HS-5 (cell line): ENCODE results near the gene RAB8B.
A peak's percentile ranks its signal among the peaks of the same experiment; 100 is the strongest.

ENCODE experiments used
- DNase-seq: peaks from one replicate; pipeline ENCODE4 v3.0.0-alpha.2; 2012; ENCODE audit warnings: low read depth

The RAB8B gene

GRCh38 chr15:63238796-63239195 lies 49.4 kb downstream of the RAB8B start:
- peak; percentile 60 for DNase-seq

- no peak for DNase-seq
Measured at GRCh38 chr15:63240109-63240508, 50.7 kb downstream of the RAB8B start.

GRCh38 chr15:63241316-63241715 lies 51.9 kb downstream of the RAB8B start:
- no peak for DNase-seq

GRCh38 chr15:63243101-63243500 lies 53.7 kb downstream of the RAB8B start:
- DNase-seq, result no peak

- no peak for DNase-seq
Measured at GRCh38 chr15:63243776-63244175, 54.4 kb downstream of the RAB8B start.

- DNase-seq, result no peak
Measured at GRCh38 chr15:63244399-63244798, 55.0 kb downstream of the RAB8B start.

- DNase-seq, result no peak
Measured at GRCh38 chr15:63244976-63245645, 55.7 kb downstream of the RAB8B start.

- DNase-seq, result peak; percentile 78
Measured at GRCh38 chr15:63246691-63247469, 57.5 kb downstream of the RAB8B start.

- peak; percentile 99 for DNase-seq
Measured at GRCh38 chr15:63250312-63250965, 61.0 kb downstream of the RAB8B start.

GRCh38 chr15:63251701-63252100 lies 62.3 kb downstream of the RAB8B start:
- no peak for DNase-seq

GRCh38 chr15:63252292-63252691 lies 62.9 kb downstream of the RAB8B start:
- DNase-seq, result no peak

GRCh38 chr15:63254991-63255390 lies 65.6 kb downstream of the RAB8B start:
- DNase-seq, result no peak

GRCh38 chr15:63255489-63255990 lies 66.1 kb downstream of the RAB8B start:
- DNase-seq, result no peak

GRCh38 chr15:63256433-63257274 lies 67.2 kb downstream of the RAB8B start:
- no peak for DNase-seq

GRCh38 chr15:63258658-63259057 lies 69.3 kb downstream of the RAB8B start:
- DNase-seq, result no peak

GRCh38 chr15:63260791-63261190 lies 71.4 kb downstream of the RAB8B start:
- no peak for DNase-seq

- DNase-seq, result no peak
Measured at GRCh38 chr15:63261311-63261710, 71.9 kb downstream of the RAB8B start.

- DNase-seq, result no peak
Measured at GRCh38 chr15:63263519-63263918, 74.1 kb downstream of the RAB8B start.

- DNase-seq, result no peak
Measured at GRCh38 chr15:63264688-63265293, 75.4 kb downstream of the RAB8B start.

- DNase-seq, result no peak
Measured at GRCh38 chr15:63274427-63274826, 85.0 kb downstream of the RAB8B start.

GRCh38 chr15:63276342-63277037 lies 87.1 kb downstream of the RAB8B start:
- no peak for DNase-seq
